ENCODE results near the gene IPO7. TPM values are rescaled to one million over a fixed set of nuclear protein-coding genes. Genes with fewer than 3 reads are reported as not detected.
"Not testable (repeated sequence)": the region's sequence is repeated elsewhere in the genome, so short reads cannot be mapped to it uniquely, and the experiment has no call there.

Gene IPO7
- total RNA-seq: 100 to 1,000 TPM in 1 of 2 experiments, 10 to 100 TPM in 1; 95.9 to 107 TPM

DNA sequence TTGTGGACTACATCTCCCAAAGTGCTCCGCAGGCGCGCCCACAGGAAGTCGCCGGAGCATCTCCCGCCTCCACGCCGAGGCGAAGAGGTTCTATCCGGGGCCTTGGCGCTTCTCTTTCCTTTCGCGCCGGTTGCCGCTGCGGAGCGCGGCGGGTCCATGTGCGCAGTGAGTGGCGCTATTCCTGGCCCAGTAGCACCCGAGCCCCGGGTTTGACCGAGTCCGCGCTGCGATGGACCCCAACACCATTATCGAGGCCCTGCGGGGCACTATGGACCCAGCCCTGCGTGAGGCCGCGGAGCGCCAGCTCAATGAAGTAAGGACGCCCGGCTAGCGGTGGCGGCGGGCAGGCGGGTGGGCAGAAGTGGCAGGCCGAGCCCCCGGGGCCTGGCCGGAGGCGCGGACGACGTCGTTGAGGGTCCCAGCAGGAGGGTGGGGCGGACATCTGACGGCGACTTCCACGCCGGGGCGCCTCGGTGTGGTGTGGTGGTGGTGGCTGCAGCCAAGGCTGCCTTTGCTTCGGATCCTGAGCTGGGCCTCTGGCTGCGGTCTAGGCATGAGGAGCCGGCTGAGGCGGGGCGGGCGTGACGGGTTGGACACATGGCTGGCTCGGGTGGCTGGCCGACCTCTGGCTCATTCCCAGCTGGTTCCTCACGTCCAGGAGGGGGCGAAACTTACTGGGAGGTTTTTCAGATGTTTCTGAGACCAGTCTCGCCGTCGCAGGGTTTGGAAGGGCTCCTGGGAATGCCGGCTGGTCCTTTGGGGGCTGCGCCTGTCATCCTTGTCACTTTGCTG, at the start of gene IPO7:
Gene IPO7, plus strand, starts transcription at position 118 of the 792 bp plus-strand sequence. Its CDS starts 112 bp downstream, at position 230.
- Mint-ChIP-seq H3K36me3 (ENCODE audit: low read depth) (peaks cover 20% of the 10 kb centered on the region), H3K4me1 (peaks cover 30% of the 10 kb centered on the region), H3K27me3 (no peaks in the 10 kb centered on the region), H3K4me3 (peak within 1 kb of the TSS; percentile 92), H3K9me3 (no peaks in the 10 kb centered on the region), H3K27ac (peak within 1 kb of the TSS; percentile 95)
- ChIA-PET POLR2A (interaction anchor here (0.6 to 1.1 kb wide), 3 partner anchors 22 to 104 kb away, joined by 3 to 5 read pairs (median 4); partner anchors contain the start of gene ZNF143), CTCF (interaction anchor here (0.6 to 2.7 kb wide), 10 partner anchors 10 to 369 kb away, joined by 3 to 13 read pairs (median 4); no protein-coding TSS in a partner anchor)
- DNase-seq: peak; percentile 93

GRCh38 chr11:9341638-9342178, 42.7 kb upstream of the IPO7 start:
- Mint-ChIP-seq H3K27ac (no peak overlapping the region), H3K9me3 (no peaks in the 10 kb centered on the region), H3K27me3 (no peaks in the 10 kb centered on the region), H3K4me3 (no peak overlapping the region), H3K4me1 (peaks cover 10% of the 10 kb centered on the region), H3K36me3 (ENCODE audit: low read depth) (no peaks in the 10 kb centered on the region)
- no peak for DNase-seq
- ChIA-PET CTCF (no interaction called here), POLR2A (no interaction called here)

GRCh38 chr11:9344061-9344680, 40.3 kb upstream of the IPO7 start:
- no peak overlapping the region for H3K27ac Mint-ChIP-seq
- no peak for DNase-seq
- H3K4me1 Mint-ChIP-seq: peaks cover 27% of the 10 kb centered on the region
- H3K4me3 Mint-ChIP-seq: no peak overlapping the region
- H3K9me3 Mint-ChIP-seq: no peaks in the 10 kb centered on the region
- peaks cover 5% of the 10 kb centered on the region for H3K27me3 Mint-ChIP-seq
- ChIA-PET CTCF (no interaction called here), POLR2A (no interaction called here)
- no peaks in the 10 kb centered on the region for H3K36me3 Mint-ChIP-seq (ENCODE audit: low read depth)

- H3K4me1 Mint-ChIP-seq: peaks cover 29% of the 10 kb centered on the region
- peak; percentile 41 for DNase-seq
- H3K36me3 Mint-ChIP-seq (ENCODE audit: low read depth): no peaks in the 10 kb centered on the region
- no peak overlapping the region for H3K4me3 Mint-ChIP-seq
- no peak overlapping the region for H3K27ac Mint-ChIP-seq
- no peaks in the 10 kb centered on the region for H3K9me3 Mint-ChIP-seq
- POLR2A ChIA-PET: no interaction called here
- H3K27me3 Mint-ChIP-seq: peaks cover 5% of the 10 kb centered on the region
- CTCF ChIA-PET: interaction anchor here (0.6 to 2.4 kb wide), 4 partner anchors 9 to 1531 kb away, joined by 3 to 6 read pairs (median 4); no protein-coding TSS in a partner anchor
Measured at GRCh38 chr11:9347100-9347499, 37.4 kb upstream of the IPO7 start.

DNA sequence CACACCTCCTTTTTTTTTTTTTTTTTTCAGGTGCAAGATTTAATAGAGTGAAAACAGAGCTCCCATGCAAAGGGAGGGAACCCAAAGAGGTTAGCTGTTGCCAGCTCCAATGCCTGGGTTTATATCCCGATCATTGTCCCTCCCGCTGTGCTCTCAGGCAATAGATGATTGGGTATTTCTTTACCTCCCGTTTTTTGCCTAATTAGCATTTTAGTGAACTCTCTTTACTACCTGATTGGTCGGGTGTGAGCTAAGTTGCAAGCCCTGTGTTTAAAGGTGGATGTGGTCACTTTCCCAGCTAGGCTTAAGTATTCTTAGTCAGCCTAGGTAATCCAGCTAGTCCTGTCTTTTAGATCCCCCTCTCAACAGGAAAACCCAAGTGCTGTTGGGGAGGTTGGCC, 36.7 kb upstream of the IPO7 start:
- peaks cover 31% of the 10 kb centered on the region for H3K4me1 Mint-ChIP-seq
- H3K27ac Mint-ChIP-seq; H3K36me3 Mint-ChIP-seq (ENCODE audit: low read depth); DNase-seq; H3K4me3 Mint-ChIP-seq; H3K27me3 Mint-ChIP-seq; H3K9me3 Mint-ChIP-seq: not testable (repeated sequence)
- CTCF ChIA-PET: interaction anchor here (0.6 to 2.4 kb wide), 3 partner anchors 10 to 1531 kb away, joined by 4 to 6 read pairs (median 4); no protein-coding TSS in a partner anchor
- POLR2A ChIA-PET: interaction anchor here (0.6 kb wide), 1 partner anchor 1180 kb away, joined by 6 read pairs; no protein-coding TSS in a partner anchor

DNA sequence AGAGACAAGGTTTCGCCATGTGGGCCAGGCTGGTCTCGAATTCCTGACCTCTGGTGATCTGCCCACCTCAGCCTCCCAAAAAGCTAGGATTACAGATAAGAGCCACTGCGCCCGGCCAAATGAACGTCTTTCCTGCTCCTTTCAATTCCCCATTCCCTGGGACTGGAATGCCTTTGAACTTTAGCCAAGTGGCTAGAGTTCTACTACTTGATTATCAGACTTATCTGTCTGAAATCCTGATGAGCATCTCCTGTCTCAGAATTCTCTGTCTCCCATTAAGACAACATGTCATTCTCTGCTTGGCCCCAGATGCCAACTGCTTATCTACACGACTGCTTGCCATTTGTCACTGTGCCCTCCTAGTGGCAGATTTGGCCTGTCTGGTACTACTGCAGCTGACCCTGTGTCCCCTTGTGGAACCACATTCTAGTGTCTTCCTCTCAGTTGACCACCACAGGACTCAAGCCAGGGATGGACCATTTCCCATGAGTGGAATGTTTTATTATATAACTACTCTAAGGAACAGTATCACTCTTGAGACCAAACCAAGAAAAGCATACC, 33.1 kb upstream of the IPO7 start:
- Mint-ChIP-seq H3K9me3 (no peaks in the 10 kb centered on the region), H3K36me3 (ENCODE audit: low read depth) (no peaks in the 10 kb centered on the region), H3K4me3 (no peak overlapping the region), H3K27ac (no peak overlapping the region), H3K27me3 (peaks cover 5% of the 10 kb centered on the region), H3K4me1 (peaks cover 22% of the 10 kb centered on the region)
- ChIA-PET CTCF (interaction anchor here (1.3 kb wide), 1 partner anchor 109 kb away, joined by 3 read pairs; the partner anchor contains the start of gene ZNF143), POLR2A (no interaction called here)
- DNase-seq: no peak

DNA sequence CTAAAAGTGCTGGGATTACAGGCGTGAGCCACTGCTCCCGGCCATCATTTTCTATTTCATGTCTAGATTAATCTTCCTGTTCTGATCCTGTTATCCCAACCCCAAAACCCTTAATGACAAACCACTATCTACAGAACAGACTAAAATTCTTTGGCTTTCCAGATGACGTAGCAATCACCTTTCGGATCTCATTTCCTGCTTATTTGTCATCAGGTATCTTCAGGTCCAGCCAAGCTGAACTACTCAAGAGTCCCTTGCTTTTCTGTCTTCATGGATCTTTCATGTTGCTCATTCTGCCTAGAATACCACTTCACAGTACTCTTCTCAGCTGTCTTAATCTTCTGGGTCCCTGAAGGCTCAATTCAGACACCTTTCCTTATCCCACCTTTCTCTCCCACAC, 27.4 kb upstream of the IPO7 start:
- H3K27me3 Mint-ChIP-seq: no peaks in the 10 kb centered on the region
- H3K36me3 Mint-ChIP-seq (ENCODE audit: low read depth): no peaks in the 10 kb centered on the region
- H3K9me3 Mint-ChIP-seq: no peaks in the 10 kb centered on the region
- DNase-seq: no peak
- H3K4me3 Mint-ChIP-seq: no peak overlapping the region
- H3K27ac Mint-ChIP-seq: no peak overlapping the region
- ChIA-PET CTCF (interaction anchor here (0.6 kb wide), 1 partner anchor 13 kb away, joined by 5 read pairs; no protein-coding TSS in a partner anchor), POLR2A (no interaction called here)
- H3K4me1 Mint-ChIP-seq: peaks cover 7% of the 10 kb centered on the region

- H3K27ac Mint-ChIP-seq; H3K36me3 Mint-ChIP-seq (ENCODE audit: low read depth); H3K4me3 Mint-ChIP-seq; H3K9me3 Mint-ChIP-seq; DNase-seq; CTCF ChIA-PET; POLR2A ChIA-PET; H3K27me3 Mint-ChIP-seq: not testable (repeated sequence)
- H3K4me1 Mint-ChIP-seq: peaks cover 25% of the 10 kb centered on the region
Measured at GRCh38 chr11:9360862-9361622, 23.4 kb upstream of the IPO7 start.

GRCh38 chr11:9362393-9362863, 22.0 kb upstream of the IPO7 start:
- no peak for DNase-seq
- peaks cover 25% of the 10 kb centered on the region for H3K4me1 Mint-ChIP-seq
- no peak overlapping the region for H3K4me3 Mint-ChIP-seq
- H3K27ac Mint-ChIP-seq: peak overlapping the region; percentile 1
- no peaks in the 10 kb centered on the region for H3K9me3 Mint-ChIP-seq
- ChIA-PET POLR2A (interaction anchor here (1.2 kb wide), 1 partner anchor 22 kb away, joined by 4 read pairs; no protein-coding TSS in a partner anchor), CTCF (no interaction called here)
- H3K27me3 Mint-ChIP-seq: no peaks in the 10 kb centered on the region
- no peaks in the 10 kb centered on the region for H3K36me3 Mint-ChIP-seq (ENCODE audit: low read depth)

- CTCF ChIA-PET: interaction anchor here (0.6 kb wide), 1 partner anchor 54 kb away, joined by 3 read pairs; no protein-coding TSS in a partner anchor
- peak overlapping the region; percentile 71 for H3K4me3 Mint-ChIP-seq
- peak; percentile 72 for DNase-seq
- peaks cover 25% of the 10 kb centered on the region for H3K4me1 Mint-ChIP-seq
- H3K27ac Mint-ChIP-seq: peak overlapping the region; percentile 92
- H3K27me3 Mint-ChIP-seq: no peaks in the 10 kb centered on the region
- POLR2A ChIA-PET: no interaction called here
- H3K9me3 Mint-ChIP-seq: no peaks in the 10 kb centered on the region
- no peaks in the 10 kb centered on the region for H3K36me3 Mint-ChIP-seq (ENCODE audit: low read depth)
Measured at GRCh38 chr11:9363954-9364912, 20.2 kb upstream of the IPO7 start.

GRCh38 chr11:9367551-9367950, 16.9 kb upstream of the IPO7 start:
- Mint-ChIP-seq H3K4me1 (peaks cover 17% of the 10 kb centered on the region), H3K4me3 (no peak overlapping the region), H3K27me3 (peaks cover 5% of the 10 kb centered on the region), H3K27ac (no peak overlapping the region), H3K36me3 (ENCODE audit: low read depth) (no peaks in the 10 kb centered on the region), H3K9me3 (no peaks in the 10 kb centered on the region)
- DNase-seq: no peak
- CTCF ChIA-PET: interaction anchor here (0.5 to 0.8 kb wide), 3 partner anchors 10 to 40 kb away, joined by 3 to 5 read pairs (median 4); no protein-coding TSS in a partner anchor
- POLR2A ChIA-PET: interaction anchor here (0.5 kb wide), 1 partner anchor 93 kb away, joined by 6 read pairs; the partner anchor contains the start of gene ZNF143

All from activated CD4-positive, alpha-beta T cell treated with anti-CD3 and anti-CD28 coated beads, Interleukin-2, amount 10 ng/mL, durations not matched to agents 7 days and 5 days (primary cell).